Measurements from ENCODE around the gene RNU11.
"Not testable (repeated sequence)": the region's sequence is repeated elsewhere in the genome, so short reads cannot be mapped to it uniquely, and the experiment has no call there.

The RNU11 gene

GRCh38 chr1:28648474-28649198 is at the start of gene RNU11:
Gene RNU11 (plus strand): TSS chr1:28648600.
- DNase-seq = peak; percentile 85

GRCh38 chr1:28601696-28602095 is 46.7 kb upstream of the RNU11 start:
- no peak for DNase-seq

GRCh38 chr1:28602536-28603439 is 45.6 kb upstream of the RNU11 start:
- DNase-seq = no peak

- no peak for DNase-seq
Measured at GRCh38 chr1:28604411-28604810, 44.0 kb upstream of the RNU11 start.

- no peak for DNase-seq
Measured at GRCh38 chr1:28604962-28605361, 43.4 kb upstream of the RNU11 start.

GRCh38 chr1:28606771-28607170 is 41.6 kb upstream of the RNU11 start:
- no peak for DNase-seq

- DNase-seq = no peak
Measured at GRCh38 chr1:28613175-28613574, 35.2 kb upstream of the RNU11 start.

GRCh38 chr1:28631713-28632112 is 16.7 kb upstream of the RNU11 start:
- no peak for DNase-seq

GRCh38 chr1:28632560-28632959 is 15.8 kb upstream of the RNU11 start:
- no peak for DNase-seq

GRCh38 chr1:28640766-28641165 is 7.6 kb upstream of the RNU11 start:
- no peak for DNase-seq

GRCh38 chr1:28642056-28642846 is 6.1 kb upstream of the RNU11 start:
- no peak for DNase-seq

GRCh38 chr1:28642847-28643635 is 5.4 kb upstream of the RNU11 start, which contains the start of gene TAF12:
Gene TAF12 (minus strand): TSS chr1:28643067. CDS start chr1:28622081, 20,986 bp downstream.
- peak; percentile 51 for DNase-seq

- DNase-seq = no peak
Measured at GRCh38 chr1:28644494-28644893, 3.9 kb upstream of the RNU11 start.

- not testable (repeated sequence) for DNase-seq
Measured at GRCh38 chr1:28645406-28645805, 3.0 kb upstream of the RNU11 start.

- DNase-seq = no peak
Measured at GRCh38 chr1:28646040-28646439, 2.4 kb upstream of the RNU11 start.

- DNase-seq = peak; percentile 78
Measured at GRCh38 chr1:28648008-28648473, 359 bp upstream of the RNU11 start.

- not testable (repeated sequence) for DNase-seq
Measured at GRCh38 chr1:28653063-28653462, 4.7 kb downstream of the RNU11 start.

- not testable (repeated sequence) for DNase-seq
Measured at GRCh38 chr1:28653870-28654269, 5.5 kb downstream of the RNU11 start.

GRCh38 chr1:28655448-28656311 is 7.3 kb downstream of the RNU11 start:
- DNase-seq = not testable (repeated sequence)

- DNase-seq = no peak
Measured at GRCh38 chr1:28656335-28656734, 7.9 kb downstream of the RNU11 start.

GRCh38 chr1:28663871-28664470 is 15.6 kb downstream of the RNU11 start:
- DNase-seq = no peak
